PC-3 (cell line): ENCODE data around the gene MAD2L1BP. TPM values are rescaled to one million over a fixed set of nuclear protein-coding genes. Genes with fewer than 3 reads are reported as not detected.
A peak's percentile ranks its signal among the peaks of the same experiment; 100 is the strongest.

Experiments used
- ATAC-seq: fragments of 200-7000 bp; cut with Tn5 transposase; 2 replicates; pipeline ENCODE4 v1.9.1; 2020; ENCODE audit warnings: mild to moderate bottlenecking, moderate library complexity
- BruUV-seq: library from RNA; stranded (reverse); fragments of 400-500 nt; replicated peaks from 2 replicates; lab custom pipeline; 2021; lab: Mats Ljungman, UMichigan
- CTCF ChIA-PET: fragments of 300-600 bp; sonication (Branson Sonifier 250); formaldehyde crosslinking; loops from one replicate; lab custom pipeline; 2022; ENCODE audit warnings: antibody characterized with exemption; lab: Charles Lee
- POLR2A ChIA-PET: fragments of 300-600 bp; sonication (Branson Sonifier 250); formaldehyde crosslinking; loops from one replicate; lab custom pipeline; 2022; ENCODE audit warnings: antibody characterized with exemption; ENCODE audit not compliant: unreplicated experiment; lab: Charles Lee
- DNase-seq: peaks from one replicate; pipeline ENCODE4 v3.0.0-alpha.2; 2015
- H2AFZ ChIP-seq: fragments of 300-600 bp; sonication (generic); 2 replicates; pipeline ENCODE4 v1.6.0; 2016; ENCODE audit warnings: antibody characterized with exemption, low read length
- H3F3A ChIP-seq: fragments of 300-600 bp; sonication (generic); one replicate; pipeline ENCODE4 v1.6.0; 2017; ENCODE audit warnings: antibody characterized with exemption, low read length, control low read depth, mild to moderate bottlenecking; ENCODE audit not compliant: unreplicated experiment
- H3K27ac ChIP-seq: fragments of 300-600 bp; sonication (generic); 2 replicates; pipeline ENCODE4 v1.5.1; 2016; ENCODE audit warnings: mild to moderate bottlenecking, low read length
- H3K27me3 ChIP-seq: fragments of 300-600 bp; sonication (generic); 2 replicates; pipeline ENCODE4 v1.6.1; 2016; ENCODE audit warnings: low read length, mixed read lengths
- H3K36me3 ChIP-seq: fragments of 300-600 bp; sonication (generic); 2 replicates; pipeline ENCODE4 v1.6.1; 2016; ENCODE audit warnings: low read depth, mixed run types, low read length, mixed read lengths
- H3K4me1 ChIP-seq: fragments of 300-600 bp; sonication (generic); 2 replicates; pipeline ENCODE4 v1.5.1; 2016; ENCODE audit warnings: low read length; ENCODE audit not compliant: insufficient read depth
- H3K4me2 ChIP-seq: fragments of 300-600 bp; sonication (generic); 2 replicates; pipeline ENCODE4 v1.6.0; 2016; ENCODE audit warnings: low read length
- H3K4me3 ChIP-seq: fragments of 300-600 bp; sonication (generic); 2 replicates; pipeline ENCODE4 v1.5.1; 2016; ENCODE audit warnings: mild to moderate bottlenecking, low read length, mixed read lengths
- H3K79me2 ChIP-seq: fragments of 300-600 bp; sonication (generic); 2 replicates; pipeline ENCODE4 v1.6.1; 2017; ENCODE audit warnings: low read length, mixed read lengths
- H3K9ac ChIP-seq: fragments of 300-600 bp; sonication (generic); 2 replicates; pipeline ENCODE4 v1.6.0; 2016; ENCODE audit warnings: mild to moderate bottlenecking, low read length
- H3K9me2 ChIP-seq: fragments of 300-600 bp; sonication (generic); replicated peaks from 2 replicates; pipeline ENCODE4 v1.6.1; 2016; ENCODE audit warnings: mixed run types, low read length, mixed read lengths
- H3K9me3 ChIP-seq: fragments of 300-600 bp; sonication (generic); 2 replicates; pipeline ENCODE4 v1.6.1; 2016; ENCODE audit warnings: low read length, mixed read lengths
- H4K20me1 ChIP-seq: fragments of 300-600 bp; sonication (generic); 2 replicates; pipeline ENCODE4 v1.6.1; 2016; ENCODE audit warnings: low read length, mixed read lengths
- EZH2 ChIP-seq: fragments of 300-600 bp; sonication (generic); IDR thresholded peaks from one replicate; pipeline ENCODE4 v1.6.1; 2017; ENCODE audit warnings: antibody characterized with exemption, mild to moderate bottlenecking, low read length; ENCODE audit not compliant: unreplicated experiment
- EZH2phosphoT487 ChIP-seq: fragments of 300-600 bp; sonication (generic); IDR thresholded peaks from 2 replicates; pipeline ENCODE4 v1.6.1; 2018; ENCODE audit warnings: mild to moderate bottlenecking, antibody characterized with exemption, low read length, borderline replicate concordance
- intact Hi-C: fragments of 100-400 bp; cut with micrococcal nuclease; formaldehyde crosslinking; loops from 2 replicates; pipeline ENCODE4 v1.9.0; 2023
- total RNA-seq: library from RNA; depleted of rRNA; stranded (reverse); fragments of >200 nt; gene quantifications from 2 replicates; pipeline ENCODE4 v1.2.3, GENCODE V29; 2014
- TF ChIP-seq, protein P1 (sequence below): fragments of 300-600 bp; sonication (generic); conservative IDR thresholded peaks from 2 replicates; pipeline ENCODE4 v1.5.1; 2017; ENCODE audit warnings: antibody characterized with exemption, low read depth, mild to moderate bottlenecking, low read length

MAD2L1BP gene
- total RNA-seq, 1 experiment from 2014 or later: 40.9 TPM

DNA sequence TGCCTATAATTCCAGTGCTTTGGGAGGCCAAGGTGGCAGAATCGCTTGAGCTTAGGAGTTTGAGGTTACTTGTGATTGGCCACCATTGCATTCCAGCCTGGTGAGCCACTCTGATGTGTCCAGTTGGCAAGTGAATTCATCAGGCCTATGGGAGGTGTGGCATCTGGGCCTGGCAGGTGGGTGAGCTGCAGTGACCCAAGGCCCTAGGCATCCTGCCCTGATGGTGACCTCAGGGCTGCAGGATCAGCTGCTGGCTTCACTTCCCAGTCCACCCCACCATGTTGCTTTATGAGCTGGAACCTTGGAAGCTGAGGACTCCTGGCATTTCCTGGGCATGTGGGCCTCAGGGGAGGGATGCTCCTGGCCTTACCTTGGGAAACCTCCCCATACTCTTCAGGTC is 29.7 kb downstream of the MAD2L1BP start:
- Histone ChIP-seq H4K20me1 (no peaks in the 10 kb centered on the region), H3K27ac (no peak overlapping the region), H3K4me2 (peak overlapping the region; percentile 43), H3K9me2 (no peaks in the 10 kb centered on the region), H2AFZ (no peak overlapping the region), H3K4me3 (no peak overlapping the region), H3K36me3 (no peaks in the 10 kb centered on the region; the same call in 1 of the 2 replicates), H3K9me3 (0 out of 2 replicates have a peak, but pooled peaks cover 5% of the 10 kb centered on the region), H3K9ac (no peak overlapping the region), H3K27me3 (no peaks in the 10 kb centered on the region), H3F3A (no peaks in the 10 kb centered on the region), H3K79me2 (no peaks in the 10 kb centered on the region), H3K4me1 (peaks cover 39% of the 10 kb centered on the region)
- peak; percentile 6; the same call in 1 of the 2 replicates for ATAC-seq
- no peak for TF ChIP-seq EZH2
- no peak for TF ChIP-seq EZH2phosphoT487
- TF ChIP-seq, protein P1, sequence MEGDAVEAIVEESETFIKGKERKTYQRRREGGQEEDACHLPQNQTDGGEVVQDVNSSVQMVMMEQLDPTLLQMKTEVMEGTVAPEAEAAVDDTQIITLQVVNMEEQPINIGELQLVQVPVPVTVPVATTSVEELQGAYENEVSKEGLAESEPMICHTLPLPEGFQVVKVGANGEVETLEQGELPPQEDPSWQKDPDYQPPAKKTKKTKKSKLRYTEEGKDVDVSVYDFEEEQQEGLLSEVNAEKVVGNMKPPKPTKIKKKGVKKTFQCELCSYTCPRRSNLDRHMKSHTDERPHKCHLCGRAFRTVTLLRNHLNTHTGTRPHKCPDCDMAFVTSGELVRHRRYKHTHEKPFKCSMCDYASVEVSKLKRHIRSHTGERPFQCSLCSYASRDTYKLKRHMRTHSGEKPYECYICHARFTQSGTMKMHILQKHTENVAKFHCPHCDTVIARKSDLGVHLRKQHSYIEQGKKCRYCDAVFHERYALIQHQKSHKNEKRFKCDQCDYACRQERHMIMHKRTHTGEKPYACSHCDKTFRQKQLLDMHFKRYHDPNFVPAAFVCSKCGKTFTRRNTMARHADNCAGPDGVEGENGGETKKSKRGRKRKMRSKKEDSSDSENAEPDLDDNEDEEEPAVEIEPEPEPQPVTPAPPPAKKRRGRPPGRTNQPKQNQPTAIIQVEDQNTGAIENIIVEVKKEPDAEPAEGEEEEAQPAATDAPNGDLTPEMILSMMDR: no peak
- intact Hi-C loops: loop anchor here (5.0 to 10.0 kb wide), 2 partner anchors 59 to 87 kb away; no protein-coding TSS in a partner anchor
- ChIA-PET POLR2A (no interaction called here), CTCF (interaction anchor here (0.5 kb wide), 1 partner anchor 307 kb away, joined by 5 read pairs; no protein-coding TSS in a partner anchor)
- peak; percentile 75 for DNase-seq
- BruUV-seq: no TSS peak

DNA sequence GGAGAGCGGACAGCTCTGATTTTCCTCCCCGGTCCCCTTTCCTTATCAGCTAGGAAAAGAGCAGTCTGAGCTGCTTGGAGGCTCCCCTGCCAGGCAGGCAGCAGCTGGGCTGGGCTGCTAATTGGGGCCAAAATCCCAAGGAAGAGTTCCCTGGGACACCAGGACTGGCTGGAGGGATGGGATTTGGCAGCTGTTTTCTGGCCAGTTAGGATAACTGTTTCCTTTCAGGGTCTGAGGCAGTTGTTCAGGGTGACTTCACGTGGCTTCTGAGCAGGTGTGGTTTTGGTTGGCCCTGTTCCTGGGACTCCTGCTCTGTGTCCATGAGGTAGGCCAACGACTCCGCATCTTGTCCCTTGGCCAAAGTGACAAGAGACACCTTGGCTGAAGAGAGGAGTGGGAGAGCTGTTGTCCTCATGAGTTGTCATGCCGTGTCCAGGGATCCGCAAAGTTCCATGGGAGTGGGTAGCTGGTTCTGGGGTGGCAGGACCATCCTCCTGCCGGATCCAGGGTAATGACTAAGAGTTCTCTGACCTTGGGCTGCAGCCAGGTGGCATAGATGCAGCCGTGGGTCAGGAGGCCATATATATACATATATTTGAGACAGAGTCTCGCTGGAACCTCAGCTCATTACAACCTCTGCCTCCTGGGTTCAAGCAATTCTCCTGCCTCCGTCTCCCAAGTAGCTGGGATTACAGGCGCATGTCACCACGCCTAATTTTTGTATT is 30.7 kb downstream of the MAD2L1BP start:
- POLR2A ChIA-PET: interaction anchor here (0.7 kb wide), 1 partner anchor 38 kb away, joined by 3 read pairs; no protein-coding TSS in a partner anchor

More for the DNA sequence above, 30.7 kb downstream of the MAD2L1BP start:
- Histone ChIP-seq H3K79me2 (no peaks in the 10 kb centered on the region), H3K27me3 (no peaks in the 10 kb centered on the region), H3K9me3 (no peaks in the 10 kb centered on the region), H3K4me3 (no peak overlapping the region), H3K9me2 (no peaks in the 10 kb centered on the region), H3K4me2 (no peak overlapping the region), H4K20me1 (no peaks in the 10 kb centered on the region), H3K9ac (no peak overlapping the region), H2AFZ (no peak overlapping the region), H3K36me3 (no peaks in the 10 kb centered on the region; the same call in 1 of the 2 replicates), H3K4me1 (peaks cover 46% of the 10 kb centered on the region), H3K27ac (no peak overlapping the region), H3F3A (no peaks in the 10 kb centered on the region)
- DNase-seq: peak; percentile 3
- no peak for ATAC-seq
- BruUV-seq: no TSS peak
- intact Hi-C loops: loop anchor here (2.0 to 10.0 kb wide), 4 partner anchors 32 to 102 kb away; no protein-coding TSS in a partner anchor
- CTCF ChIA-PET: interaction anchor here (2.2 kb wide), 1 partner anchor 38 kb away, joined by 6 read pairs; no protein-coding TSS in a partner anchor
- TF ChIP-seq, protein P1: no peak
- no peak for TF ChIP-seq EZH2phosphoT487
- TF ChIP-seq EZH2: no peak
